PFSK-1 (cell line): ENCODE results near the gene AKR1C3. TPM values are rescaled to one million over a fixed set of nuclear protein-coding genes. Genes with fewer than 3 reads are reported as not detected.

ENCODE experiments used
- FOXP2 ChIP-seq: optimal IDR thresholded peaks from 2 replicates; pipeline ENCODE3; 2011; ENCODE audit warnings: borderline replicate concordance, control low read depth, inconsistent platforms; ENCODE audit not compliant: insufficient read depth; ENCODE audit errors: extremely low read length, extremely low read depth
- POLR2AphosphoS5 ChIP-seq: IDR thresholded peaks from 2 replicates; pipeline ENCODE4 v1.6.1; 2012; ENCODE audit warnings: low read depth, mild to moderate bottlenecking, control low read depth, low read length, moderate library complexity
- REST ChIP-seq, 2 experiments: IDR thresholded peaks; 2 replicates each; pipeline versions ENCODE4 v1.6.1 to v1.8.0; 2011 to 2012; ENCODE audit warnings: low read depth in 2 of 2, low read length in 2 of 2, control low read depth in 1 of 2, inconsistent platforms in 1 of 2, mild to moderate bottlenecking in 1 of 2, moderate library complexity in 1 of 2; ENCODE audit not compliant: insufficient read depth in 1 of 2
- SIN3A ChIP-seq: IDR thresholded peaks from 2 replicates; pipeline ENCODE4 v1.6.1; 2012; ENCODE audit warnings: mild to moderate bottlenecking, low read length, moderate library complexity, borderline replicate concordance; ENCODE audit not compliant: insufficient read depth
- TAF1 ChIP-seq: IDR thresholded peaks from 2 replicates; pipeline ENCODE4 v1.6.1; 2012; ENCODE audit warnings: low read length, control low read depth, borderline replicate concordance; ENCODE audit not compliant: insufficient read depth
- polyA plus RNA-seq: library from polyadenylated mRNA; unstranded; fragments of >200 nt; gene quantifications from one replicate; pipeline ENCODE4 v1.2.1, GENCODE V29; 2012; ENCODE audit warnings: low read depth, missing spikeins; ENCODE audit not compliant: insufficient read length

Gene AKR1C3
- not detected for polyA plus RNA-seq

DNA sequence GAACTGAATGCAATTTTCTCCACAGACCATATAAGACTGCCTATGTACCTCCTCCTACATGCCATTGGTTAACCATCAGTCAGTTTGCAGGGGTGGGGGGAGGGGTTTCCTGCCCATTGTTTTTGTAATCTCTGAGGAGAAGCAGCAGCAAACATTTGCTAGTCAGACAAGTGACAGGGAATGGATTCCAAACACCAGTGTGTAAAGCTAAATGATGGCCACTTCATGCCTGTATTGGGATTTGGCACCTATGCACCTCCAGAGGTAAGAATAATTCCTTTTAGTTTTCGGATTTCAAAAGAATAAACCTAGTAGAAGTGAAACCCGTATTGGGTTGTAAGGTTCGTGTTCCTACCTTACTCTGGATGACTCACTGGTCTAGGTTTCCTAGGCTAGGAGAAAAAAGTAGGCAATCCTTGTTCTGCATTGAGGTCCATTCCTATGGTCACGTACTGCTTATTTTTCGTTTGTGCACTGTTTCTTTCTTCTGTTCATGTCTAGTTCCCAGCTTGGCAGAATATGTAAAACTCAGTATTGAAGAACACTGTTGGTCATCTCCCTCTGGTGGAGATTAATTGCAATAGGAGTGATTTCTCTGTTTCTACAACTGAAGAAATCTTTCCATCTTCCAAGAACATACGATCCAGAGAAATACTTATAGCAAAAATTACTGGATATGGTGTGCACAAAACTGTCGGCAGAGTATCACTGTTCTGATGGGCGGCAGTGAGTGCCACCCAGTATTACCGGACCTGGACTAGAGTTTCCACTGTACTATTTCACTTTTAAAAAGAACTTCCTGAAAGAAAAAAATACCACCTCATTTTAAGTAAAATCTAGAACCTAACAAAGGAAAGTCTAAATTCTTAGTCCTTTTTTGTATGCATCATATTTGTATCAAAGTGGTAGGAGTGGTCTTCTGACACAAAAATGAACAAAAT, at the start of gene AKR1C3:
Gene AKR1C3 (plus strand): TSS at position 150 of the 941 bp plus-strand sequence. CDS start 31 bp downstream, at position 181.
- no peak for TF ChIP-seq TAF1
- no peak for TF ChIP-seq FOXP2
- TF ChIP-seq SIN3A: no peak
- TF ChIP-seq REST (IDR thresholded peaks at IDR 0.05; ENCODE audit: insufficient read depth in 1 of 2, low read depth in 2 of 2, low read length in 2 of 2): no peak
- TF ChIP-seq POLR2AphosphoS5: no peak

GRCh38 chr10:5045095-5045494, 49.1 kb upstream of the AKR1C3 start:
- TF ChIP-seq SIN3A: no peak
- no peak for TF ChIP-seq FOXP2
- no peak for TF ChIP-seq REST (IDR thresholded peaks at IDR 0.05; ENCODE audit: insufficient read depth in 1 of 2, low read depth in 2 of 2, low read length in 2 of 2)
- TF ChIP-seq POLR2AphosphoS5: no peak
- TF ChIP-seq TAF1: no peak

GRCh38 chr10:5046410-5046809, 47.8 kb upstream of the AKR1C3 start:
- no peak for TF ChIP-seq SIN3A
- TF ChIP-seq FOXP2: no peak
- TF ChIP-seq POLR2AphosphoS5: no peak
- no peak for TF ChIP-seq TAF1
- TF ChIP-seq REST (IDR thresholded peaks at IDR 0.05; ENCODE audit: insufficient read depth in 1 of 2, low read depth in 2 of 2, low read length in 2 of 2): no peak

DNA sequence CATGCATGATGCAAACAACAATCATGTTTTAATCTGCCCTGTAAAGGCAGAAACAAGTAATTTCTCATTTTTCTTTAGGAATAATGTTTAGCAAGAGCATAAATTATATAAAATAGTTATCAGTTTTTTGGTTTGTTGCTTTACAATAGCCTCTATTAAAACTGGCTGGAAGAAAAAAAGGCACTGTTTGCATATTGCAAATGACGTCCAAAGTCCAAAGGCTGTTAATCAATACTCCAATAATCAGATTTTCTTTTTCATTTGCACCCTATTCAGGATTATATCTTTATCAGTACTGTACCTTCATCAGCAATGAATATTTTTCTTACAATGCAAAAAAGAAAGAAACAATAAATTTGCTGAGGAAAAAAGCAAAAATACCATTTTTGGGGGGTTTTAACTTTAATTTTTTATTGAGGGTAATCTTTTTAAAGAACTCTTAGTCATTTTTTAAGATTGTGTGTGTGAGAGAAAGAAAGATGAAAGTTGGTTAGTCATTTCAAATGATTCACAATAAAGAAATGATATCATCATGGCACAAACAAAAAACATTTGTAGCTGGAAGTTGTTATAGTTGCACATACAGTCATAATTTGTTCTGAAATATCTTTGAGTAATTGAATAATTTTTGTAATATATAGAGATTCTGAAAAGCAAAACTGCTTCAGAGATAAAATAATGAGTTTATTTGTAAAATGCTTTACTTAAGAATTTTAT, 46.1 kb upstream of the AKR1C3 start:
- no peak for TF ChIP-seq TAF1
- TF ChIP-seq POLR2AphosphoS5: no peak
- TF ChIP-seq FOXP2: no peak
- TF ChIP-seq SIN3A: no peak
- no peak for TF ChIP-seq REST (IDR thresholded peaks at IDR 0.05; ENCODE audit: insufficient read depth in 1 of 2, low read depth in 2 of 2, low read length in 2 of 2)
